Measurements from ENCODE around the gene QRFPR. TPM values are rescaled to one million over a fixed set of nuclear protein-coding genes. Genes with fewer than 3 reads are reported as not detected.

The QRFPR gene
- total RNA-seq, 1 experiment from 2014 or later = 0.63 TPM

- Histone ChIP-seq H4K5ac (ENCODE audit: insufficient read length, low read depth, low read length) (no peak overlapping the region), H4K91ac (ENCODE audit: insufficient read length, low read depth, low read length) (no peak overlapping the region), H3K56ac (ENCODE audit: insufficient read length, low read depth, low read length) (no peak overlapping the region), H2AK5ac (ENCODE audit: insufficient read length, low read length) (no peak overlapping the region), H4K20me1 (ENCODE audit: control insufficient read depth, insufficient read depth, insufficient read length) (no peaks in the 10 kb centered on the region), H2BK15ac (ENCODE audit: low read depth, low read length) (no peak overlapping the region), H3K27me3 (ENCODE audit: insufficient read depth, low read length) (no peaks in the 10 kb centered on the region), H3K4me2 (ENCODE audit: insufficient read depth, insufficient read length, low read length) (no peak overlapping the region), H4K8ac (replicated peaks; ENCODE audit: insufficient read length, low read depth, low read length) (no peak overlapping the region), H2BK20ac (ENCODE audit: low read depth, low read length, poor library complexity, severe bottlenecking) (no peak overlapping the region), H2BK5ac (ENCODE audit: insufficient read length, low read length) (no peak overlapping the region), H3T11ph (ENCODE audit: low read length) (no peak overlapping the region), H3K4me1 (ENCODE audit: insufficient read depth, low read length) (no peaks in the 10 kb centered on the region; the same call in 1 of the 2 replicates), H3K4ac (ENCODE audit: low read depth, low read length) (no peak overlapping the region), H3K79me2 (ENCODE audit: insufficient read depth, low read length) (no peaks in the 10 kb centered on the region), H3K27ac (ENCODE audit: insufficient read length, low read depth, low read length) (no peak overlapping the region), H3K9me3 (ENCODE audit: control insufficient read depth, low read depth, low read length) (no peaks in the 10 kb centered on the region), H3K18ac (ENCODE audit: insufficient read length, low read depth, low read length) (no peak overlapping the region), H3K23ac (ENCODE audit: insufficient read length, low read depth, low read length) (no peak overlapping the region), H2BK120ac (ENCODE audit: low read depth, low read length, poor library complexity, severe bottlenecking) (no peak overlapping the region), H2BK12ac (ENCODE audit: insufficient read length, low read depth, low read length) (no peak overlapping the region), H3K23me2 (ENCODE audit: insufficient read length, low read depth, low read length, poor library complexity, severe bottlenecking) (no peaks in the 10 kb centered on the region), H3K79me1 (ENCODE audit: insufficient read depth, low read depth, low read length, poor library complexity, severe bottlenecking) (no peaks in the 10 kb centered on the region), H3K9ac (ENCODE audit: extremely low read depth, insufficient read length, low read length) (no peak overlapping the region), H2AFZ (ENCODE audit: low read length) (no peak overlapping the region), H3K14ac (ENCODE audit: insufficient read depth, low read length) (no peak overlapping the region)
- no CpG with 5 or more reads among the region's 1 CpG for WGBS (ENCODE audit: extremely low coverage, insufficient read length, low lambda C conversion rate)
- DNase-seq = no peak
- no peak overlapping the region for H3K27ac Mint-ChIP-seq
- H3K4me1 Mint-ChIP-seq = no peaks in the 10 kb centered on the region
- no peak for TF ChIP-seq CTCF (conservative IDR thresholded peaks at IDR 0.05)
- H3K27me3 Mint-ChIP-seq (ENCODE audit: low read depth) = no peaks in the 10 kb centered on the region
- H3K36me3 Mint-ChIP-seq (ENCODE audit: insufficient read depth in 1 of 3, low read depth in 3 of 3) = no peaks in the 10 kb centered on the region
- no peak overlapping the region for H3K4me3 Mint-ChIP-seq
- no peaks in the 10 kb centered on the region for H3K9me3 Mint-ChIP-seq
These were observed 36.7 kb downstream of the QRFPR start for GRCh38 chr4:121344098-121344497.

Measured in H9 (cell line).